Stomach smooth muscle (tissue), 2 donors: ENCODE data around the gene RAD51B.

Experiments
- H3K27ac ChIP-seq: one replicate; pipeline ENCODE4 v1.7.0; 2013; ENCODE audit warnings: mild to moderate bottlenecking, low read length, inconsistent platforms
- H3K27me3 ChIP-seq, 2 donors: one replicate each; pipeline ENCODE4 v1.7.0; 2013; ENCODE audit warnings: low read length in 2 of 2; ENCODE audit not compliant: insufficient read depth in 2 of 2, control insufficient read depth in 1 of 2
- H3K36me3 ChIP-seq, 2 donors: one replicate each; pipeline ENCODE4 v1.7.0; 2013; ENCODE audit warnings: low read length in 2 of 2; ENCODE audit not compliant: control insufficient read depth in 2 of 2, insufficient read depth in 2 of 2
- H3K4me1 ChIP-seq: one replicate; pipeline ENCODE4 v1.7.0; 2013; ENCODE audit warnings: low read length; ENCODE audit not compliant: control insufficient read depth, insufficient read depth
- H3K4me3 ChIP-seq, 2 donors: one replicate each; pipeline ENCODE4 v1.7.0; 2013; ENCODE audit warnings: low read length in 2 of 2
- H3K9ac ChIP-seq, 2 donors: one replicate each; pipeline ENCODE4 v1.7.0; 2013; ENCODE audit warnings: low read length in 2 of 2, mild to moderate bottlenecking in 1 of 2
- H3K9me3 ChIP-seq, 2 donors: one replicate each; pipeline ENCODE4 v1.7.0; 2013; ENCODE audit warnings: low read length in 2 of 2; ENCODE audit not compliant: control insufficient read depth in 2 of 2
- donor health status: healthy.
- donor health status: Pancreatic carcinoma.

RAD51B gene

DNA sequence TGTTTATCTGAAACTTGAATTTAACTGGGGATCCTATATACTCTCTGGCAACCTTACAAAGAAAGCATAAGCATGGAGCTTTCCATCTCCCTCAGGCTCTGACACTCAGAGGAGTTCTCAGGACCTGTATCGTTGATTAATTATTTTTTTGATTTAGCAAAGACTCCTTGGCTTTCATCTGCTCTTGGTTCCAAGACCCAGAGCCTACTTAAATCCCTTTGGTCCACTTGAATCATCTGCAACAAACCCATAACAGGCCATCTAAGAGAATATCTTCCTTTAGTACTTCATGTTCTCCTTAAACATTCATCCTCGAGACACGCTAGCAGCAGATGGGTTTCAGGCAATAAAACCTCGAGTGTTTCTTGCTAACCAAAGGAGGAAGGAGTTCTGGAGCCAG lies 887.9 kb downstream of the RAD51B start:
- Histone ChIP-seq H3K9me3 (no peaks in the 10 kb centered on the region), H3K9ac (no peak overlapping the region), H3K4me1 (peaks cover 25% of the 10 kb centered on the region), H3K27me3 (no peaks in the 10 kb centered on the region), H3K36me3 (no peaks in the 10 kb centered on the region), H3K4me3 (no peak overlapping the region), H3K27ac (no peak overlapping the region)

DNA sequence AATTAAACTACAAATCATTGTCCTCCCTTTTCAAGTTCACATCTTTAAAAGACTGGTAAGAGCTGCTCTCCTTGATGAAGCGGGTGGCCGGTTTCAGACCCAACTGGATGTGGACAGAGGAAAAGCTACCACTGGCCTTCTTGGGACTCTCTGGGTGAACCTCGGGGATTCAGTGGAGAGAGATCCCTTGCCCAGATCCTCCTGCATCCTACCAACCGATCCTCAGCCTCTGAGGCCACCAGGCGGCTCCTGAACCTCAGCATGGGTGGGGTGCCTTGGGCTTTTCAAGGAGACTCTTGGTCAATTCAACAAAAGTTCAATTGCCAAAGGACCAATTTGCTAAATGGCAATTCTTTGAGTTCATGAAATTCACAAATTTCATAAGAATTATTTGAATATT lies 888.8 kb downstream of the RAD51B start:
- Histone ChIP-seq H3K9ac (no peak overlapping the region), H3K4me1 (peaks cover 25% of the 10 kb centered on the region), H3K27ac (no peak overlapping the region), H3K36me3 (no peaks in the 10 kb centered on the region), H3K27me3 (no peaks in the 10 kb centered on the region), H3K4me3 (no peak overlapping the region), H3K9me3 (no peaks in the 10 kb centered on the region)

DNA sequence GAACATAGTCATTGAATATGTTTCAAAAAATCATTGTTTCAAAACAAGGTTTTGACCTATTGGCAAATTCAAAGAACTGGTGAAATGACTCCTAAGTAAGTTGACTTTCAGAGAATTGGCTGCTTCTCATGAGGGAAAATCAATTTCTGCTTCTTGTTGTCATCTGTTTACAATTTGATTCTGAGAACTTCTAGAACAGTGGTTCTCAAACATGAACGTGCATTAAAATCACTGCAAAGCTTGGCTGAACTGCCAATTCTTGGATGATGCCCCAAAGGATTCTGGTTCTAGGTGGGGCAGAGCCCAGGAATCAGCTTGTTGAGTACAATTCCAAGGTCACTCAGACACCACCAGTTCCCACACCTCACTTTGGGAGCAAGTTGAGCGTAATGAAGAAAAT lies 889.4 kb downstream of the RAD51B start:
- Histone ChIP-seq H3K9me3 (no peaks in the 10 kb centered on the region), H3K9ac (no peak overlapping the region), H3K27ac (no peak overlapping the region), H3K27me3 (no peaks in the 10 kb centered on the region), H3K36me3 (no peaks in the 10 kb centered on the region), H3K4me1 (peaks cover 25% of the 10 kb centered on the region), H3K4me3 (no peak overlapping the region)

DNA sequence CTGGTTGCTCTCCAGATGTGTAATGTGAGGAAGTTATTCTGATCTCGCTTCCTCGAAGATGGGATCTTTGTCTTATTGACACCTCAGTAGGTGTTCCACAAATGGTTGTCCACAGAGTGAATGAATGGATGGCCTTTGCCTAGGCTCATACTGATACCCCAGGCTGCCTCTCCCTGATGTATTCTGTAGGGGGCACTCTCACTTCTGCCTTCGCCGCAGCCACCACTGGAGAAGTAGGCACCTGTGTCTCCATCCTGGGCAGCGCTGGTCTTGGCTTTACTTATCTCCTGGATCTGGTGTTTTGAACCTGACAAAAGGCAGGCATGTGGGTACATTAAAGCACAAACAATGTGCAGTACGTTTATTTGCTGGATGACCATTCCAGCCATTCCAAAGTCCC lies 891.2 kb downstream of the RAD51B start:
- Histone ChIP-seq H3K27ac (no peak overlapping the region), H3K27me3 (no peaks in the 10 kb centered on the region), H3K9ac (no peak overlapping the region), H3K4me3 (no peak overlapping the region), H3K4me1 (peaks cover 14% of the 10 kb centered on the region), H3K9me3 (no peaks in the 10 kb centered on the region), H3K36me3 (no peaks in the 10 kb centered on the region)

DNA sequence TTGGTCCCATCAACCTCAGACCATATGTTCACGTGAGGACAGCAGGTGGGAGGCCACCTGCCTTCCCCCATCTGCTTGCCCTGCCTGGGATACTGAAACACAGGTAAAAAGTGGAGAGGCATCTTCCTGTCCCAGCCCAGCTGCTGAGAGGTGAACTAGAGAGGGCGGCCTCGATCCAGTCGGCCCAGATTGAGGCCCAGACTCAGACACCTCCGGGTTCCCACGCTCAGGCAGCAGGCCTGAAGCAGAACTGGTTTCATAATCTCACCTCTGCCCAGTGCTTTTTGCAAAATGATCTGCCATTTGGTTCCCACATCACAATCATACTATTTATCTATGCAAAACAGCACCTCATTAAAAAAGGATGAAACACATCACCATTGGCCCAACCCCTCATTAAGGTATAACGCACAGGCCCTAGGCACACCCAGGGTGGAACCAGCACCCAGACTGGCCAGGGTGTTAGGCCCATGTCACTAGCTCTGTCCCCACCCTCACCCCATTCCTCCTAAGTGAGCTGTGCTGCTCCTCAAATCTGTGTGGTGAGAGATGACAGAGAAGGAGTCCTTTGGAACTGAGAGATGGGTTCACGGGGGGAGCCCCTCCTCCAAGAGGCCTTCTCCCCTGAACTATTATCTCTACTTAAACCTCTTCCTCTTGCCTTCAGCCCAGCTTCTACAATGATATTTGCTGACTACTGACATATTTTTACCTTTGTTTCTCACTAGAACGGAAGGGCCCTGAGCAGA lies 892.2 kb downstream of the RAD51B start:
- H3K4me1 ChIP-seq = peaks cover 5% of the 10 kb centered on the region
- H3K27me3 ChIP-seq = no peaks in the 10 kb centered on the region
- no peak overlapping the region for H3K4me3 ChIP-seq
- H3K9ac ChIP-seq = no peak overlapping the region
- H3K9me3 ChIP-seq = no peaks in the 10 kb centered on the region
- H3K27ac ChIP-seq = no peak overlapping the region
- no peaks in the 10 kb centered on the region for H3K36me3 ChIP-seq

DNA sequence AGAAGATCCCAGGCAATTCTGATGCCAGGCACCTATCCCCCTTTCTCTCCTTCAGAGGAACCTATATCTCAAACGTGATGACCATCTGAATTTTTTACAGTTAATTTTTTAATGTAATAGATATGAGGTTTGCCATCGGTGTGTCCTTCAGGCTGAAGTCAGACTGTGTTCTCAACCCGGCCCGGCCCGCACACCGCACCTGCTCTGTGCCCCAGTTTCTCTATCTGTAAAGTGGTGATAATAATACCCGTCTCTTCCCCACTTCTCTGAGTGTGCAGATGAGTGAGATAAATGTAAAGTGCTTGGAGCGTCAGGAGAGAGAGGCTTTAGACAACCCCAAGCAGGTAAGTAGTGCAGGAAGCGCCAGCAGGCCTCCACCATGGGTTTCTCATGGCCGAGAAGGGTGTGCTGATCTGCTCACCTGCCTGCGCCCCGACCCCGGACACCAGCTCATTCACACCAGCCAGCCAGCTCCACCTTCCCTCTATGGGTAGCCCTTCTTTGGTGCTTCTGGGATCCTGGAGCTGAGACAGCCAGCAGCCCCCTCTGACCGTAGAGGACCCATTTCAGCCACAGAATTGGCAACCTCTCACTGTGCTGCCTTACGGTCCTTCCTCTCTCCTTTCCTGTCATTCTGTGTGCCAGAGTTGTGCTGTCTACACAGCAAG lies 893.3 kb downstream of the RAD51B start:
- H3K27ac ChIP-seq = no peak overlapping the region

DNA sequence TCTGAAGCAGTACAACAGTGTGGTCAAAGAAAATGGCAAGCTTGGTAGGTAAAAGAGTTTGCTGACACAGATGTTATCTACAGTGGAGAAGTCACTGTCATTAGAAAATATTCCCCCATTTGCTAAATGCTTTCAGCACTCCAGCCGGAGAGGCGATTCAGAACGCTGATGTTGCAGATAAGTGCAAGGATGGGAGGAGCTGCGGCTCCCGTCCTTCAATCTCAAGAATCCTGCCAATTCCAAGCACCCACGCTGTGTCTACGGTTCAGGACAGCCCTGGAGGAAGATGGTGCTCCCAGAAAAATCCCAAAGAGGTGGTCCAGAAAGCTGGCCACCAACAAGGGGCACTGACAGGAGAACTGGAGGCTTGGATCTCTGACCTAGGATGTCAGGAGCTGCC lies 894.2 kb downstream of the RAD51B start:
- no peak overlapping the region for H3K4me3 ChIP-seq
- H3K27ac ChIP-seq = no peak overlapping the region
- no peaks in the 10 kb centered on the region for H3K27me3 ChIP-seq

More for the DNA sequence above, 893.3 kb downstream of the RAD51B start:
- Histone ChIP-seq H3K36me3 (no peaks in the 10 kb centered on the region), H3K9me3 (no peaks in the 10 kb centered on the region), H3K4me1 (peaks cover 2% of the 10 kb centered on the region), H3K4me3 (no peak overlapping the region), H3K27me3 (no peaks in the 10 kb centered on the region), H3K9ac (no peak overlapping the region)

DNA sequence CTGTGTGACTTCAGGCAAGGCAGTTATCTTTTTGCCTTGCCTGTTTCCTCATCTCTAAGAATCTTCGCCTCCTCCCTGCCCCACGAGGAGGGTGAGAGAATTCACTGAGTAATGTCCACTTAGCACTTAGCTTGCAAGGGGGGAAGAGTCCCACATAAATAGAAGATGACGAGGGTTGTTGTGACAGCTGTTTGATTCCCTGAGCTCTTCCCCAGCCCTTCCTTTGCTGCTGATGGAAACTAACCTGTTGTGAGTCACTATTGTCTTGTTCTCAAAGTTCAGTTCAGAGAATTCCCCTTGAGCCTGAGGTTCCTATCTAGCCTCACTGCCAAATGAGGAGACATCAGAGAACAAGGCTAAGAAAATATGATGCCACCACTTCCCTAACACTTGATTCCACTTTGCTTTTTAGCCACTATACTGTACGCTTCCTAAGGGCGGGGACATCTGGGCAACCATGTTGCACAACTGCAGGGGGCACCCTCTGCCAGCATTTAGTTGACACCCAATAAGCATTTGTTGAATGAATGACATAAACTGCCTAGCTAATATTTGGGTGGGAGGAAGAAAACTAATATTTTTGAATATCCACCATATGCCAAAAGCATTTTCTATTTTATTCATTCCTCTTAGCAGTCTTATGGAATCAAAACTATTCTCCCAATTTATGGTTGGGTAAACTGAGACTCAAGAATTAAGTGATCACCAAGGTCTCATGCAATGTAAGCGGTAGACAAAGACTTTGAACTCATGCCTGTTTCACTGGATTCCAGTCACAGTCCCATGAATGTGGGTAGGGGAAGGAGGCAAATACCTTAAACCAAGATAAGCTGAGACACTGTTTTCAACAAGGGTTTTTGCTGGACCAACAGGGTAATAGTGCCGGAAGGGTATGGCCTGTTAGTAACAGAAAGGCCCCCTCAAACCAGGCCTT lies 895.7 kb downstream of the RAD51B start:
- Histone ChIP-seq H3K4me3 (no peak overlapping the region), H3K27ac (no peak overlapping the region), H3K27me3 (no peaks in the 10 kb centered on the region), H3K9ac (no peak overlapping the region), H3K36me3 (no peaks in the 10 kb centered on the region), H3K4me1 (no peaks in the 10 kb centered on the region), H3K9me3 (no peaks in the 10 kb centered on the region)

More for the DNA sequence above, 894.2 kb downstream of the RAD51B start:
- no peaks in the 10 kb centered on the region for H3K9me3 ChIP-seq
- no peak overlapping the region for H3K9ac ChIP-seq
- no peaks in the 10 kb centered on the region for H3K4me1 ChIP-seq
- no peaks in the 10 kb centered on the region for H3K36me3 ChIP-seq

DNA sequence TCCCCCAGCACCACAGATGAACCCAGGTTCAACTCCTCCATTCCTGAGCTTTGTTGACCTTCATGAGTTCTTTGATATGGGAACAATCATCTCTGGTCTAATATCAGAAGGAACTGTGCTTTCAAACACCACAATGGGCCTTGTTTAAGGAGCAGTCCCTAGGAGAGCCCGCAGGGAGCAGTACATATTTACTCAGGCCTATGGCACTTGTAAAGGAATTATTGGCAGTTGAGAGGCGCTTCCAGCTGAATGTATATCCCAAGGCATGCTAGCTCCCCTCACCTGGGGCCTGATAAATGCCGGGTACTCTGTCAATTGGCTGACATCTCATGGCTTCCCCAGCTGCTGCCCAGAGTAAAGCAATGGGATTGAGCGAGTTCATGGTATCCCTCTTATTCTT lies 897.1 kb downstream of the RAD51B start:
- no peak overlapping the region for H3K9ac ChIP-seq
- no peaks in the 10 kb centered on the region for H3K36me3 ChIP-seq
- H3K4me1 ChIP-seq = no peaks in the 10 kb centered on the region
- H3K4me3 ChIP-seq = no peak overlapping the region
- H3K9me3 ChIP-seq = no peaks in the 10 kb centered on the region
- no peak overlapping the region for H3K27ac ChIP-seq
- no peaks in the 10 kb centered on the region for H3K27me3 ChIP-seq

DNA sequence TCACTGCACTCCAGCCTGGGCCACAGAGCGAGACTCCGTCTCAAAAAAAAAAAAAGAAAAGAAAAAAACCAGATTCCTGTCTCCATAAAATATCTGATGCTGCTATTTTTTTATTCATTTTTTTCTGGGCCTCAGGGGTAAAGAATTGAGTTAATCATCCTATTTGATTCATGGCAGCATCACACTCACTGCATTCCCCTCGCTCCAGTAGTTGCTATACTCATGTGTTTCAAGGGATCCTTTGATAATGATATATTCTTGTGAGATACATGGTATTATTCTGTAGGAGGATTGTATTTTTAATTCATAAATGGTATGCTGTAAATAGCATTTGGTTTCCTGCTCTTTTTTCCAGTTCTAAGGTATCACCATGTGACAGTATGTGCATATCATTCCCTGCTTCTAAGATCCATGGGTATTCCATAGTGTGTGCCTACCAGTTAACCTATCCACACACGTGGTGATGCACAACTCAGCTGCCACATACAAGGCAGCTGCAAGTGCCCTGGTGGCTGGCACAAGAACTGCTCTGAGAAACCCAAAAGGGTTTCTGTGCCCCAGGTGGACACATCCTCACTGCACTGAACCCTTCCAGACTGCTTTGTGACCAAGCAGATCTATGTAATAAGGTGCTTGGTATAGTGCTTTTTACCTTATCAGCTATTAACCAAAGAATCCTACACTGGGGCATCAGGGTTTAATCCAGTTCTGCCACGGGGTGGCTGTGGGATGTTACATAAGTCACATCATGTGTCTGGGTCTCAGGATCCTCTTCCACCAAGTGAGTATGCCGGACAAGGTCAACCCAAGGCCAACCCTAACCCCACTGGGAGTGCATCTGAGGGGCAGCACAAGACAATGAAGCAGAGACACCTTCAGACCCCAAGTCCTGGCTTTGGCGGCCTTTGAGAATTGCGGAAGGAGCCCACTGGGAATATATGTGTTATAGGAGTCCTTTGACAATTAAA lies 898.7 kb downstream of the RAD51B start:
- H3K9ac ChIP-seq = no peak overlapping the region

More for the DNA sequence above, 898.7 kb downstream of the RAD51B start:
- H3K9me3 ChIP-seq = no peaks in the 10 kb centered on the region
- no peaks in the 10 kb centered on the region for H3K36me3 ChIP-seq
- H3K4me3 ChIP-seq = no peak overlapping the region
- H3K27me3 ChIP-seq = no peaks in the 10 kb centered on the region
- no peaks in the 10 kb centered on the region for H3K4me1 ChIP-seq
- H3K27ac ChIP-seq = no peak overlapping the region
